Measurements from ENCODE around the gene FAM98C. TPM values are rescaled to one million over a fixed set of nuclear protein-coding genes. Genes with fewer than 3 reads are reported as not detected.

The FAM98C gene
- total and polyA plus RNA-seq, 2 of the 13 experiments (the other 11 are each of a cell fraction or from before 2014, with no cell fraction given), result 10.0 to 11.5 TPM

GRCh38 chr19:38455031-38455430 is 52.1 kb downstream of the FAM98C start (continued):
- no peak for TF ChIP-seq KDM5B (CRISPR knock-in tag; IDR thresholded peaks at IDR 0.05; ENCODE audit: borderline replicate concordance)
- no peak for TF ChIP-seq NFE2L1 (CRISPR knock-in tag; IDR thresholded peaks at IDR 0.05; ENCODE audit: borderline replicate concordance)
- no peak for TF ChIP-seq HMGA1 (CRISPR knock-in tag; conservative IDR thresholded peaks at IDR 0.05)
- TF ChIP-seq, protein P1, sequence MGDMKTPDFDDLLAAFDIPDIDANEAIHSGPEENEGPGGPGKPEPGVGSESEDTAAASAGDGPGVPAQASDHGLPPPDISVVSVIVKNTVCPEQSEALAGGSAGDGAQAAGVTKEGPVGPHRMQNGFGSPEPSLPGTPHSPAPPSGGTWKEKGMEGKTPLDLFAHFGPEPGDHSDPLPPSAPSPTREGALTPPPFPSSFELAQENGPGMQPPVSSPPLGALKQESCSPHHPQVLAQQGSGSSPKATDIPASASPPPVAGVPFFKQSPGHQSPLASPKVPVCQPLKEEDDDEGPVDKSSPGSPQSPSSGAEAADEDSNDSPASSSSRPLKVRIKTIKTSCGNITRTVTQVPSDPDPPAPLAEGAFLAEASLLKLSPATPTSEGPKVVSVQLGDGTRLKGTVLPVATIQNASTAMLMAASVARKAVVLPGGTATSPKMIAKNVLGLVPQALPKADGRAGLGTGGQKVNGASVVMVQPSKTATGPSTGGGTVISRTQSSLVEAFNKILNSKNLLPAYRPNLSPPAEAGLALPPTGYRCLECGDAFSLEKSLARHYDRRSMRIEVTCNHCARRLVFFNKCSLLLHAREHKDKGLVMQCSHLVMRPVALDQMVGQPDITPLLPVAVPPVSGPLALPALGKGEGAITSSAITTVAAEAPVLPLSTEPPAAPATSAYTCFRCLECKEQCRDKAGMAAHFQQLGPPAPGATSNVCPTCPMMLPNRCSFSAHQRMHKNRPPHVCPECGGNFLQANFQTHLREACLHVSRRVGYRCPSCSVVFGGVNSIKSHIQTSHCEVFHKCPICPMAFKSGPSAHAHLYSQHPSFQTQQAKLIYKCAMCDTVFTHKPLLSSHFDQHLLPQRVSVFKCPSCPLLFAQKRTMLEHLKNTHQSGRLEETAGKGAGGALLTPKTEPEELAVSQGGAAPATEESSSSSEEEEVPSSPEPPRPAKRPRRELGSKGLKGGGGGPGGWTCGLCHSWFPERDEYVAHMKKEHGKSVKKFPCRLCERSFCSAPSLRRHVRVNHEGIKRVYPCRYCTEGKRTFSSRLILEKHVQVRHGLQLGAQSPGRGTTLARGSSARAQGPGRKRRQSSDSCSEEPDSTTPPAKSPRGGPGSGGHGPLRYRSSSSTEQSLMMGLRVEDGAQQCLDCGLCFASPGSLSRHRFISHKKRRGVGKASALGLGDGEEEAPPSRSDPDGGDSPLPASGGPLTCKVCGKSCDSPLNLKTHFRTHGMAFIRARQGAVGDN (CRISPR knock-in tag; IDR thresholded peaks at IDR 0.05), result no peak
- 0 out of 2 replicates have a peak, but pooled peaks have one; percentile 38 for TF ChIP-seq SMAD3 (CRISPR knock-in tag; IDR thresholded peaks at IDR 0.05)
- 0 out of 2 replicates have a peak, but pooled peaks have one; percentile 26 for TF ChIP-seq HBP1 (CRISPR knock-in tag; IDR thresholded peaks at IDR 0.05; ENCODE audit: low read depth)
- TF ChIP-seq ARHGAP35 (CRISPR knock-in tag; IDR thresholded peaks at IDR 0.05; ENCODE audit: borderline replicate concordance), result no peak
- TF ChIP-seq SNAPC4 (CRISPR knock-in tag; IDR thresholded peaks at IDR 0.05), result no peak
- no peak for TF ChIP-seq TERF1 (CRISPR knock-in tag; IDR thresholded peaks at IDR 0.05)
- TF ChIP-seq EZH2 (conservative IDR thresholded peaks at IDR 0.05; ENCODE audit: low read depth, low read length), result no peak
- TF ChIP-seq SALL1 (CRISPR knock-in tag; IDR thresholded peaks at IDR 0.05), result 0 out of 2 replicates have a peak, but pooled peaks have one; percentile 22
- TF ChIP-seq SP4 (CRISPR knock-in tag; IDR thresholded peaks at IDR 0.05), result no peak
- TF ChIP-seq RFXAP (CRISPR knock-in tag; IDR thresholded peaks at IDR 0.05; ENCODE audit: borderline replicate concordance), result no peak
- TF ChIP-seq FOXM1 (CRISPR knock-in tag; IDR thresholded peaks at IDR 0.05), result no peak
